H1 (cell line): Measurements from ENCODE around the gene MFSD2B. TPM values are rescaled to one million over a fixed set of nuclear protein-coding genes. Genes with fewer than 3 reads are reported as not detected.

ENCODE experiments used
- CTCF ChIA-PET: fragments of 300-600 bp; sonication (Branson Sonifier 250); formaldehyde crosslinking; loops from one replicate; lab custom pipeline; 2021; ENCODE audit not compliant: partially characterized antibody; lab: Charles Lee
- POLR2A ChIA-PET: fragments of 300-600 bp; sonication (Branson Sonifier 250); formaldehyde crosslinking; loops from one replicate; lab custom pipeline; 2021; ENCODE audit warnings: inconsistent platforms; ENCODE audit not compliant: partially characterized antibody; lab: Charles Lee
- DNase-seq, 2 experiments: peaks; one replicate each; pipeline versions ENCODE4 v3.0.0 to v3.0.0-alpha.2; 2010 to 2022; ENCODE audit warnings: low spot score in 2 of 2, low read depth in 1 of 2, mixed read lengths in 1 of 2
- FAIRE-seq: peaks from 2 replicates; lab custom pipeline; 2011; peaks lifted over from hg19 to GRCh38; lab: Jason Lieb, UNC
- H2AFZ ChIP-seq: 2 replicates; pipeline ENCODE4 v1.8.1; 2012; ENCODE audit warnings: low read length, inconsistent platforms
- H2AK5ac ChIP-seq: 2 replicates; pipeline ENCODE4 v1.6.1; 2013; ENCODE audit warnings: low read depth, low read length
- H2BK120ac ChIP-seq: replicated peaks from 2 replicates; pipeline ENCODE3; 2013; ENCODE audit warnings: low read depth, low read length, inconsistent platforms
- H2BK12ac ChIP-seq: 2 replicates; pipeline ENCODE4 v1.6.1; 2013; ENCODE audit warnings: low read depth, low read length
- H2BK15ac ChIP-seq: 2 replicates; pipeline ENCODE4 v1.6.1; 2013; ENCODE audit warnings: low read length
- H2BK20ac ChIP-seq: 2 replicates; pipeline ENCODE4 v1.6.1; 2013; ENCODE audit warnings: low read length
- H2BK5ac ChIP-seq: 2 replicates; pipeline ENCODE4 v1.6.1; 2013; ENCODE audit warnings: low read depth, low read length
- H3K14ac ChIP-seq: 2 replicates; pipeline ENCODE4 v1.6.1; 2013; ENCODE audit warnings: inconsistent platforms; ENCODE audit not compliant: insufficient read length
- H3K18ac ChIP-seq: 2 replicates; pipeline ENCODE4 v1.6.1; 2013; ENCODE audit warnings: low read length; ENCODE audit errors: extremely low read depth
- H3K23ac ChIP-seq: 2 replicates; pipeline ENCODE4 v1.6.1; 2013; ENCODE audit warnings: inconsistent platforms; ENCODE audit not compliant: insufficient read length
- H3K23me2 ChIP-seq: 2 replicates; pipeline ENCODE4 v1.6.1; 2013; ENCODE audit warnings: low read depth, low read length
- H3K27ac ChIP-seq: 2 replicates; pipeline ENCODE4 v1.6.1; 2011; ENCODE audit warnings: low read depth, low read length, inconsistent platforms
- H3K27me3 ChIP-seq, 4 experiments: replicated peaks in 1 of 4; 1 replicate in 1 of 4; 2 replicates in 3 of 4; pipeline versions ENCODE4 v1.6.1 to v1.8.1; 2011 to 2013; ENCODE audit warnings: low read length in 3 of 4, mild to moderate bottlenecking in 3 of 4, inconsistent platforms in 2 of 4, mixed read lengths in 2 of 4, moderate library complexity in 1 of 4; ENCODE audit not compliant: control insufficient read depth in 3 of 4, insufficient read depth in 3 of 4; ENCODE audit errors: extremely low read depth in 1 of 4
- H3K36me3 ChIP-seq, 4 experiments: 2 replicates each; pipeline versions ENCODE4 v1.6.1 to v1.8.1; 2011 to 2013; ENCODE audit warnings: mild to moderate bottlenecking in 4 of 4, low read length in 3 of 4, moderate library complexity in 2 of 4, control low read depth in 1 of 4, inconsistent platforms in 1 of 4; ENCODE audit not compliant: insufficient read depth in 4 of 4, control insufficient read depth in 2 of 4
- H3K4ac ChIP-seq: replicated peaks from 2 replicates; pipeline ENCODE3; 2013; ENCODE audit warnings: low read length, low read depth, mixed read lengths, inconsistent platforms; ENCODE audit not compliant: insufficient read length
- H3K4me1 ChIP-seq, 4 experiments: replicated peaks in 1 of 4; 1 replicate in 1 of 4; 2 replicates in 3 of 4; pipeline versions ENCODE4 v1.6.1 to v1.8.1; 2011 to 2013; ENCODE audit warnings: low read length in 3 of 4, inconsistent platforms in 2 of 4, mixed read lengths in 1 of 4; ENCODE audit not compliant: insufficient read depth in 4 of 4, control insufficient read depth in 3 of 4
- H3K4me2 ChIP-seq, 2 experiments: 2 replicates each; pipeline versions ENCODE4 v1.6.1 to v1.8.1; 2011 to 2013; ENCODE audit warnings: low read depth in 2 of 2, low read length in 2 of 2, control low read depth in 1 of 2, inconsistent platforms in 1 of 2, mild to moderate bottlenecking in 1 of 2; ENCODE audit not compliant: insufficient read depth in 1 of 2
- H3K4me3 ChIP-seq, 4 experiments: fragments of 200-600, 300-600 bp in 1 of 4; sonication (generic), shearing (Covaris generic), sonication (Bioruptor Twin) in 1 of 4; 2 replicates each; pipeline versions ENCODE4 v1.5.1 to v1.8.1; 2011 to 2016; ENCODE audit warnings: low read length in 4 of 4, low read depth in 3 of 4, control low read depth in 2 of 4, inconsistent platforms in 2 of 4, mild to moderate bottlenecking in 2 of 4, mixed read lengths in 1 of 4, moderate library complexity in 1 of 4; ENCODE audit not compliant: insufficient read depth in 2 of 4; ENCODE audit errors: extremely low read depth in 1 of 4
- H3K56ac ChIP-seq: replicated peaks from 2 replicates; pipeline ENCODE3; 2013; ENCODE audit warnings: low read depth, mild to moderate bottlenecking, mixed read lengths, low read length, inconsistent platforms; ENCODE audit not compliant: insufficient read length
- H3K79me1 ChIP-seq: 2 replicates; pipeline ENCODE4 v1.6.1; 2013; ENCODE audit warnings: low read depth, low read length, control low read depth
- H3K79me2 ChIP-seq, 2 experiments: 2 replicates each; pipeline versions ENCODE4 v1.6.1 to v1.8.1; 2012 to 2013; ENCODE audit warnings: low read length in 2 of 2, mild to moderate bottlenecking in 2 of 2, inconsistent platforms in 1 of 2; ENCODE audit not compliant: insufficient read depth in 2 of 2, control insufficient read depth in 1 of 2
- H3K9ac ChIP-seq, 4 experiments: replicated peaks in 1 of 4; 1 replicate in 1 of 4; 2 replicates in 3 of 4; pipeline versions ENCODE4 v1.6.1 to v1.8.1; 2011 to 2013; ENCODE audit warnings: low read depth in 3 of 4, low read length in 3 of 4, control low read depth in 2 of 4, mild to moderate bottlenecking in 2 of 4, moderate library complexity in 2 of 4, inconsistent platforms in 1 of 4; ENCODE audit errors: extremely low read depth in 1 of 4
- H3K9me3 ChIP-seq, 2 experiments: 2 replicates each; pipeline versions ENCODE4 v1.6.1 to v1.8.1; 2012 to 2013; ENCODE audit warnings: mild to moderate bottlenecking in 2 of 2, moderate library complexity in 2 of 2, control low read depth in 1 of 2, inconsistent platforms in 1 of 2, low read depth in 1 of 2, low read length in 1 of 2, mixed read lengths in 1 of 2; ENCODE audit not compliant: insufficient read depth in 2 of 2
- H4K20me1 ChIP-seq, 2 experiments: replicated peaks in 1 of 2; 2 replicates each; pipeline versions ENCODE3 to v1.8.1; 2011 to 2013; ENCODE audit warnings: inconsistent platforms in 2 of 2, low read length in 2 of 2, mild to moderate bottlenecking in 1 of 2; ENCODE audit not compliant: insufficient read depth in 2 of 2, control insufficient read depth in 1 of 2
- H4K5ac ChIP-seq: 2 replicates; pipeline ENCODE4 v1.6.1; 2013; ENCODE audit warnings: low read length, low read depth, mixed read lengths, inconsistent platforms; ENCODE audit not compliant: insufficient read length
- H4K8ac ChIP-seq: 2 replicates; pipeline ENCODE4 v1.8.0; 2013; ENCODE audit warnings: mild to moderate bottlenecking, moderate library complexity, low read length, inconsistent platforms; ENCODE audit not compliant: insufficient read depth; ENCODE audit errors: extremely low read depth
- H4K91ac ChIP-seq: replicated peaks from 2 replicates; pipeline ENCODE3; 2013; ENCODE audit warnings: low read length, mixed read lengths, inconsistent platforms; ENCODE audit not compliant: insufficient read length
- ASH2L ChIP-seq: fragments of 200-600, 300-600 bp; sonication (generic); IDR thresholded peaks from one replicate; pipeline ENCODE4 v1.7.1; 2017; ENCODE audit warnings: low read length
- HDAC2 ChIP-seq, 2 experiments: fragments of 300-600 bp in 1 of 2; sonication (generic) in 1 of 2; IDR thresholded peaks; 2 replicates each; pipeline ENCODE4 v1.6.1; 2011 to 2012; ENCODE audit warnings: low read depth in 2 of 2, low read length in 2 of 2, mild to moderate bottlenecking in 2 of 2, moderate library complexity in 2 of 2, borderline replicate concordance in 1 of 2, inconsistent platforms in 1 of 2
- KDM4A ChIP-seq: IDR thresholded peaks from one replicate; pipeline ENCODE4 v1.7.1; 2012; ENCODE audit warnings: low read depth, mild to moderate bottlenecking, moderate library complexity, low read length, inconsistent platforms; ENCODE audit not compliant: severe bottlenecking
- MAFK ChIP-seq: IDR thresholded peaks from 2 replicates; pipeline ENCODE4 v1.6.1; 2012; ENCODE audit warnings: low read depth, mild to moderate bottlenecking, improper control_type of control experiment, low read length
- TAF1 ChIP-seq: IDR thresholded peaks from 2 replicates; pipeline ENCODE4 v1.6.1; 2011; ENCODE audit warnings: mild to moderate bottlenecking, low read depth, low read length
- TAF7 ChIP-seq: optimal IDR thresholded peaks from 2 replicates; pipeline ENCODE3; 2011; ENCODE audit warnings: low read depth, mild to moderate bottlenecking, inconsistent platforms, low read length, moderate library complexity, borderline replicate concordance
- WGBS, 2 experiments: shearing (Covaris generic) in 1 of 2; methylation state at CpG; one replicate each; pipeline versions ENCODE4 v1.1.6 to v1.1.7; 2013 to 2015; ENCODE audit warnings: low lambda C conversion rate in 2 of 2, mixed read lengths in 2 of 2, inconsistent platforms in 1 of 2, low coverage in 1 of 2, missing lambda C conversion rate in 1 of 2; ENCODE audit not compliant: insufficient replicate concordance in 2 of 2, insufficient coverage in 1 of 2, insufficient read length in 1 of 2; ENCODE audit errors: extremely low coverage in 1 of 2, missing lambda C conversion rate in 1 of 2; 5-methylcytosine and 5-hydroxymethylcytosine counted together
- polyA plus RNA-seq, 7 experiments: library from polyadenylated mRNA; depleted of rRNA in 3 of 7; stranded (reverse) in 5 of 7; unstranded in 2 of 7; fragments of >200 nt in 5 of 7; fragments of 200-250 nt in 2 of 7; gene quantifications; 1 replicate in 5 of 7; 2 replicates in 1 of 7; 4 replicates in 1 of 7; pipeline versions ENCODE4 v1.2.1 to v1.2.3, GENCODE V29; 2011 to 2013; ENCODE audit warnings: missing spikeins in 2 of 7, mixed read lengths in 2 of 7
- total RNA-seq: library from RNA; stranded (reverse); fragmentation: NEBNext Ultra II Directional; extraction: Animal tissue kit (Norgen Biotek cat#: 25700); gene quantifications from 2 replicates; pipeline ENCODE4 v1.2.1, GENCODE V29; 2021

The MFSD2B gene
- total and polyA plus RNA-seq, 2 of the 8 experiments (the other 6 are each of a cell fraction or from before 2014, with no cell fraction given): 0.33 to 0.48 TPM

- Histone ChIP-seq H4K20me1 (peaks cover 0 to 4% of the 10 kb centered on the region in 2 experiments), H3K9ac (peak overlapping the region; percentile 25 to 71 (median 46); a peak in 6 of 7 replicates), H3K14ac (no peak overlapping the region), H3K4me1 (peaks cover 5 to 12% (median 6%) of the 10 kb centered on the region in 4 experiments; a peak in 5 of 7 replicates), H3K4me3 (peak overlapping the region; percentile 78 to 95 (median 83)), H3K4ac (peak overlapping the region; percentile 91), H3K18ac (peak overlapping the region; percentile 80), H3K23me2 (peaks cover 5% of the 10 kb centered on the region; the same call in 1 of the 2 replicates), H3K79me2 (peaks cover 0 to 20% of the 10 kb centered on the region in 2 experiments; a peak in 3 of 4 replicates)
- peak in 1 of 2 experiments; percentile 76 for DNase-seq
- POLR2A ChIA-PET: interaction anchor here (1.1 to 2.0 kb wide), 10 partner anchors 9 to 123 kb away, joined by 3 to 9 read pairs (median 4); partner anchors contain the start of genes ATAD2B, MFSD2B and SF3B6
- no peak for FAIRE-seq
- CTCF ChIA-PET: interaction anchor here (0.6 to 3.9 kb wide), 8 partner anchors 9 to 1018 kb away, joined by 3 to 27 read pairs (median 4); partner anchors contain the start of gene ATAD2B
- no peak for TF ChIP-seq HDAC2 (IDR thresholded peaks at IDR 0.05; ENCODE audit: borderline replicate concordance in 1 of 2, low read depth in 2 of 2, low read length in 2 of 2)
- peak; percentile 71 for TF ChIP-seq ASH2L
- peak; percentile 45 for TF ChIP-seq TAF7
- TF ChIP-seq KDM4A: peak; percentile 76
- no peak for TF ChIP-seq MAFK
- TF ChIP-seq TAF1: no peak
- TF ChIP-seq, all 59 proteins: peak for 3
- no peak overlapping the region for H4K91ac ChIP-seq
- H2BK20ac ChIP-seq: no peak overlapping the region
- 0 out of 2 replicates have a peak overlapping the region, but pooled peaks have one; percentile 15 for H2BK5ac ChIP-seq
- no peak overlapping the region for H2AK5ac ChIP-seq
- H3K27ac ChIP-seq: no peak overlapping the region
- H3K4me2 ChIP-seq: peak overlapping the region; percentile 88 to 91
- no peak overlapping the region for H4K5ac ChIP-seq
- H4K8ac ChIP-seq: peak overlapping the region; percentile 75; the same call in 1 of the 2 replicates
- no peak overlapping the region for H2BK120ac ChIP-seq
- peak overlapping the region; percentile 54 for H3K56ac ChIP-seq
- no peaks in the 10 kb centered on the region for H3K27me3 ChIP-seq
- H3K36me3 ChIP-seq: peaks cover 0 to 8% (median 0%) of the 10 kb centered on the region in 4 experiments; a peak in 1 of 8 replicates
- H3K79me1 ChIP-seq: peaks cover 2% of the 10 kb centered on the region; the same call in 1 of the 2 replicates
- H3K9me3 ChIP-seq: no peaks in the 10 kb centered on the region
- peak overlapping the region; percentile 74; the same call in 1 of the 2 replicates for H2AFZ ChIP-seq
- no peak overlapping the region for H3K23ac ChIP-seq
- H2BK12ac ChIP-seq: no peak overlapping the region
- WGBS, 2 experiments: 6% methylated on average over 43 of the region's 47 CpGs; no CpG with 5 or more reads in 1 of the 2 experiments
- H2BK15ac ChIP-seq: no peak overlapping the region; the same call in 1 of the 2 replicates
Observed at GRCh38 chr2:24050041-24050979, 40.4 kb downstream of the MFSD2B start.
